K562 (cell line): ENCODE results near the gene MESP1. TPM values are rescaled to one million over a fixed set of nuclear protein-coding genes. Genes with fewer than 3 reads are reported as not detected.

Experiments
- ARID3B ChIP-seq: fragments of 250-450 bp; sonication (Bioruptor Pico); IDR thresholded peaks from 2 replicates; pipeline ENCODE4 v1.4.0; 2020; ENCODE audit warnings: borderline replicate concordance
- CBX3 ChIP-seq, 2 experiments: IDR thresholded peaks; 1 replicate in 1 of 2; 2 replicates in 1 of 2; pipeline ENCODE4 v1.6.1; 2012; ENCODE audit warnings: inconsistent platforms in 2 of 2, low read length in 2 of 2, borderline replicate concordance in 1 of 2, control low read depth in 1 of 2
- CHCHD3 ChIP-seq: fragments of 250-450 bp; sonication (Bioruptor Pico); IDR thresholded peaks from 2 replicates; pipeline ENCODE4 v2.1.2; 2022; ENCODE audit warnings: mild to moderate bottlenecking
- ELF1 ChIP-seq: fragments of 200-800 bp; sonication (Bioruptor generic); IDR thresholded peaks from 2 replicates; pipeline ENCODE4 v1.6.1; 2016; ENCODE audit warnings: missing genetic modification characterization, missing compliant biosample characterization
- ESRRA ChIP-seq: fragments of 450-650 bp; IDR thresholded peaks from 2 replicates; pipeline ENCODE4 v1.6.1; 2014; ENCODE audit warnings: low read depth, mild to moderate bottlenecking, moderate library complexity, borderline replicate concordance
- HDAC3 ChIP-seq: fragments of 450-650 bp; IDR thresholded peaks from 2 replicates; pipeline ENCODE4 v1.6.1; 2018; ENCODE audit warnings: borderline replicate concordance, mild to moderate bottlenecking, moderate library complexity; ENCODE audit not compliant: partially characterized antibody
- JUN ChIP-seq, 2 experiments: sonication (generic) in 1 of 2; formaldehyde crosslinking in 1 of 2; IDR thresholded peaks; 2 replicates each; pipeline versions ENCODE4 v1.6.1 to v1.8.0; 2012 to 2022; ENCODE audit warnings: borderline replicate concordance in 2 of 2, mild to moderate bottlenecking in 2 of 2, improper control_type of control experiment in 1 of 2, low read depth in 1 of 2, low read length in 1 of 2, missing genetic modification reagents in 1 of 2
- NFE2 ChIP-seq: IDR thresholded peaks from 2 replicates; pipeline ENCODE4 v1.6.1; 2014; ENCODE audit warnings: antibody characterized with exemption, low read depth
- PKNOX1 ChIP-seq: fragments of 450-650 bp; IDR thresholded peaks from 2 replicates; pipeline ENCODE4 v1.6.1; 2016
- SAFB ChIP-seq: fragments of 200-400 bp; formaldehyde crosslinking; IDR thresholded peaks from 2 replicates; pipeline ENCODE4 v1.6.1; 2017; ENCODE audit warnings: low read depth, low read length, borderline replicate concordance
- TAF15 ChIP-seq: fragments of 200-400 bp; formaldehyde crosslinking; IDR thresholded peaks from 2 replicates; pipeline ENCODE4 v1.6.1; 2017; ENCODE audit warnings: mild to moderate bottlenecking, low read depth, low read length, moderate library complexity
- USF1 ChIP-seq: sonication (generic); formaldehyde crosslinking; IDR thresholded peaks from 2 replicates; pipeline ENCODE4 v1.9.0; 2022; ENCODE audit warnings: mild to moderate bottlenecking, missing genetic modification reagents
- YY1 ChIP-seq, 3 experiments: IDR thresholded peaks; 2 replicates each; pipeline ENCODE4 v1.6.1; 2011; ENCODE audit warnings: low read length in 2 of 3, mild to moderate bottlenecking in 2 of 3, moderate library complexity in 2 of 3, borderline replicate concordance in 1 of 3, control low read depth in 1 of 3, low read depth in 1 of 3; ENCODE audit not compliant: insufficient read depth in 3 of 3, insufficient replicate concordance in 2 of 3, control insufficient read depth in 1 of 3, insufficient read length in 1 of 3; ENCODE audit errors: extremely low read depth in 1 of 3
- ZBTB2 ChIP-seq: fragments of 450-650 bp; IDR thresholded peaks from 2 replicates; pipeline ENCODE4 v1.6.1; 2016; ENCODE audit warnings: antibody characterized with exemption
- ZC3H4 ChIP-seq: sonication (generic); formaldehyde crosslinking; IDR thresholded peaks from 2 replicates; pipeline ENCODE4 v1.9.0; 2021; ENCODE audit warnings: missing genetic modification reagents, borderline replicate concordance
- ZC3H8 ChIP-seq: fragments of 450-650 bp; IDR thresholded peaks from 2 replicates; pipeline ENCODE4 v1.6.1; 2017
- ZFX ChIP-seq: sonication (generic); formaldehyde crosslinking; IDR thresholded peaks from 2 replicates; pipeline ENCODE4 v1.8.0; 2022; ENCODE audit warnings: mild to moderate bottlenecking, missing genetic modification reagents, moderate library complexity
- ZNF311 ChIP-seq: fragments of 250-450 bp; sonication (Bioruptor Pico); IDR thresholded peaks from 2 replicates; pipeline ENCODE4 v1.4.0; 2020; ENCODE audit warnings: mild to moderate bottlenecking, moderate library complexity
- ZNF644 ChIP-seq: fragments of 200-800 bp; sonication (Bioruptor generic); IDR thresholded peaks from 2 replicates; pipeline ENCODE4 v1.6.1; 2016; ENCODE audit warnings: low read depth, missing genetic modification characterization, missing compliant biosample characterization
- ZNF75A ChIP-seq: fragments of 450-650 bp; formaldehyde crosslinking; IDR thresholded peaks from 2 replicates; pipeline ENCODE4 v1.4.0; 2020; ENCODE audit warnings: mild to moderate bottlenecking
- ZSCAN29 ChIP-seq: fragments of 450-650 bp; IDR thresholded peaks from 2 replicates; pipeline ENCODE4 v1.6.1; 2017
- polyA plus RNA-seq, 8 experiments: library from polyadenylated mRNA; depleted of rRNA in 4 of 8; stranded (reverse) in 5 of 8; unstranded in 3 of 8; fragments of >200 nt; fragmentation: Nextera tagmentation in 2 of 8; fragmentation: Illumina TruSeq in 1 of 8; extraction: Ambion mirVana in 2 of 8; extraction: Trizol in 1 of 8; gene quantifications; 2 replicates each; pipeline versions ENCODE4 v1.2.1 to v1.2.3, GENCODE V29; 2011 to 2014; ENCODE audit warnings: inconsistent platforms in 1 of 8, missing spikeins in 1 of 8
- total RNA-seq, 7 experiments: library from RNA; depleted of rRNA in 6 of 7; stranded (reverse); fragments of >200 nt in 6 of 7; fragmentation: Illumina TruSeq in 2 of 7; extraction: Trizol in 2 of 7; gene quantifications; 2 replicates each; pipeline versions ENCODE4 v1.2.1 to v1.2.3, GENCODE V29; 2011 to 2021; ENCODE audit warnings: low replicate concordance in 1 of 7

The MESP1 gene
- total and polyA plus RNA-seq, 9 of the 15 experiments (the other 6 are each of a cell fraction or from before 2014, with no cell fraction given), result 0.14 to 1.1 (median 0.36) TPM; not detected in 4

- TF ChIP-seq YY1 (IDR thresholded peaks at IDR 0.05; ENCODE audit: borderline replicate concordance in 1 of 3, control insufficient read depth in 1 of 3, extremely low read depth in 1 of 3, insufficient read depth in 3 of 3, insufficient read length in 1 of 3, insufficient replicate concordance in 2 of 3, low read depth in 1 of 3, low read length in 2 of 3), result peak in 2 of 3 experiments; percentile 30 to 35
- peak in 1 of 2 experiments; percentile 63; a peak in 1 of 3 replicates for TF ChIP-seq CBX3 (IDR thresholded peaks at IDR 0.05; ENCODE audit: borderline replicate concordance in 1 of 2, low read length in 2 of 2)
- TF ChIP-seq ZSCAN29, result no peak
- TF ChIP-seq ZC3H8, result no peak
- TF ChIP-seq NFE2, result no peak
- TF ChIP-seq ARID3B (CRISPR knock-in tag), result no peak
- TF ChIP-seq HDAC3, result no peak
- TF ChIP-seq ZBTB2, result peak; percentile 96
- no peak for TF ChIP-seq JUN (IDR thresholded peaks at IDR 0.05; ENCODE audit: borderline replicate concordance, low read depth, low read length)
- TF ChIP-seq JUN (CRISPR knock-in tag; IDR thresholded peaks at IDR 0.05; ENCODE audit: borderline replicate concordance), result no peak
- no peak for TF ChIP-seq ZNF311 (CRISPR knock-in tag)
- peak; percentile 68 for TF ChIP-seq ZFX (CRISPR knock-in tag)
- TF ChIP-seq USF1 (CRISPR knock-in tag), result peak; percentile 52; the same call in 1 of the 2 replicates
- no peak for TF ChIP-seq SAFB
- no peak; the same call in 1 of the 2 replicates for TF ChIP-seq ESRRA
- no peak for TF ChIP-seq PKNOX1
- no peak for TF ChIP-seq ELF1 (tag)
- TF ChIP-seq CHCHD3 (CRISPR knock-in tag), result no peak
- TF ChIP-seq ZNF75A (CRISPR knock-in tag), result no peak
- no peak for TF ChIP-seq ZC3H4 (CRISPR knock-in tag)
- TF ChIP-seq ZNF644 (tag), result no peak
- TF ChIP-seq TAF15, result no peak
Observed at GRCh38 chr15:89776274-89777072, 25.4 kb upstream of the MESP1 start, which contains the start of gene MESP2 (continued).
